ENCODE measurements around the gene TCF3. TPM values are rescaled to one million over a fixed set of nuclear protein-coding genes. Genes with fewer than 3 reads are reported as not detected.
A peak's percentile ranks its signal among the peaks of the same experiment; 100 is the strongest.

Gene TCF3
- total and polyA plus RNA-seq, 10 of the 15 experiments (the other 5 are each of a cell fraction or from before 2014, with no cell fraction given): 6.7 to 282 (median 70.7) TPM

- DNase-seq (ENCODE audit: low read depth, low spot score): no peak
- ChIA-PET RAD21 (ENCODE audit: unreplicated experiment) (no interaction called here), CTCF (no interaction called here), POLR2A (no interaction called here), SMC1A (ENCODE audit: uncharacterized antibody, unreplicated experiment) (no interaction called here)
- Histone ChIP-seq H2AFZ (ENCODE audit: control insufficient read depth, low read depth, low read length) (no peak overlapping the region), H4K20me1 (ENCODE audit: control insufficient read depth, insufficient read depth) (peaks cover 7% of the 10 kb centered on the region), H3K9me3 (replicated peaks; ENCODE audit: control insufficient read depth, insufficient read depth, low read length) (no peaks in the 10 kb centered on the region), H3K27me3 (replicated peaks in 1 of 2; ENCODE audit: control insufficient read depth in 2 of 2, insufficient read depth in 2 of 2, low read length in 1 of 2) (no peaks in the 10 kb centered on the region), H3K9ac (ENCODE audit: control insufficient read depth, insufficient read depth, low read length) (no peak overlapping the region), H3K4me3 (no peak overlapping the region), H3K4me1 (ENCODE audit: control insufficient read depth, insufficient read depth, low read length) (no peaks in the 10 kb centered on the region), H3K79me2 (ENCODE audit: control insufficient read depth, insufficient read depth, low read length) (no peaks in the 10 kb centered on the region), H3K4me2 (ENCODE audit: control insufficient read depth, insufficient read depth) (no peak overlapping the region), H3K36me3 (ENCODE audit: control insufficient read depth in 2 of 2, insufficient read depth in 2 of 2, low read length in 1 of 2) (peaks cover 11 to 47% of the 10 kb centered on the region in 2 experiments), H3K27ac (ENCODE audit: control insufficient read depth, insufficient read depth) (no peak overlapping the region)
- TF ChIP-seq CTCF (IDR thresholded peaks at IDR 0.05 in 2 of 3, conservative IDR thresholded peaks at IDR 0.05 in 1 of 3; ENCODE audit: control insufficient read depth in 2 of 3, extremely low read depth in 1 of 3, insufficient read depth in 1 of 3, low read depth in 3 of 3, low read length in 3 of 3) (no peak), LARP7 (IDR thresholded peaks at IDR 0.05) (no peak), RFX5 (IDR thresholded peaks at IDR 0.05; ENCODE audit: low read depth, low read length) (no peak), POLR2A (IDR thresholded peaks at IDR 0.05; ENCODE audit: low read depth, low read length) (peak; percentile 40; the same call in 1 of the 2 replicates), TARDBP (IDR thresholded peaks at IDR 0.05; ENCODE audit: borderline replicate concordance) (no peak)
- no peak for FAIRE-seq
- intact Hi-C loops (cut with micrococcal nuclease; ENCODE audit: unreplicated experiment) (no loop called here), in situ Hi-C loops (cut with MboI) (no loop called here)
- WGBS (ENCODE audit: insufficient coverage, insufficient replicate concordance, low lambda C conversion rate, missing lambda C conversion rate): 90% methylated on average over 24 of the region's 24 CpGs
- no TSS peak for BruUV-seq (replicated peaks)
- no peak for ATAC-seq
Observed at GRCh38 chr19:1629256-1629808, 23.1 kb downstream of the TCF3 start.

- no peaks in the 10 kb centered on the region for H3K27me3 ChIP-seq (replicated peaks in 1 of 2; ENCODE audit: control insufficient read depth in 2 of 2, insufficient read depth in 2 of 2, low read length in 1 of 2)
- in situ Hi-C loops (cut with MboI) (no loop called here), intact Hi-C loops (cut with micrococcal nuclease; ENCODE audit: unreplicated experiment) (no loop called here)
- TF ChIP-seq POLR2A (IDR thresholded peaks at IDR 0.05; ENCODE audit: low read depth, low read length): 0 out of 2 replicates have a peak, but pooled peaks have one; percentile 3
- no peak for TF ChIP-seq EED (IDR thresholded peaks at IDR 0.05; ENCODE audit: low read depth)
- H3K79me2 ChIP-seq (ENCODE audit: control insufficient read depth, insufficient read depth, low read length): no peaks in the 10 kb centered on the region
- H3K27ac ChIP-seq (ENCODE audit: control insufficient read depth, insufficient read depth): no peak overlapping the region
- 94% methylated on average over 16 of the region's 17 CpGs for WGBS (ENCODE audit: insufficient coverage, insufficient replicate concordance, low lambda C conversion rate, missing lambda C conversion rate)
- POLR2A ChIA-PET: interaction anchor here (1.0 kb wide), 1 partner anchor 11 kb away, joined by 3 read pairs; no protein-coding TSS in a partner anchor
- no peaks in the 10 kb centered on the region for H3K4me1 ChIP-seq (ENCODE audit: control insufficient read depth, insufficient read depth, low read length)
- H4K20me1 ChIP-seq (ENCODE audit: control insufficient read depth, insufficient read depth): 0 out of 2 replicates have a peak, but pooled peaks cover 4% of the 10 kb centered on the region
- no peak overlapping the region for H3K4me3 ChIP-seq
- DNase-seq (ENCODE audit: low read depth, low spot score) (no peak), FAIRE-seq (no peak), ATAC-seq (no peak)
- H3K9me3 ChIP-seq (replicated peaks; ENCODE audit: control insufficient read depth, insufficient read depth, low read length): no peaks in the 10 kb centered on the region
- RAD21 ChIA-PET (ENCODE audit: unreplicated experiment): no interaction called here
- H2AFZ ChIP-seq (ENCODE audit: control insufficient read depth, low read depth, low read length): no peak overlapping the region
- H3K9ac ChIP-seq (ENCODE audit: control insufficient read depth, insufficient read depth, low read length): no peak overlapping the region
- CTCF ChIA-PET: no interaction called here
- SMC1A ChIA-PET (ENCODE audit: uncharacterized antibody, unreplicated experiment): no interaction called here
- H3K36me3 ChIP-seq (ENCODE audit: control insufficient read depth in 2 of 2, insufficient read depth in 2 of 2, low read length in 1 of 2): peaks cover 16 to 42% of the 10 kb centered on the region in 2 experiments
- H3K4me2 ChIP-seq (ENCODE audit: control insufficient read depth, insufficient read depth): no peak overlapping the region
- BruUV-seq (replicated peaks): no TSS peak
Observed at GRCh38 chr19:1627194-1627593, 25.2 kb downstream of the TCF3 start.

Measured in GM12878 (cell line).